GM21515 (cell line): ENCODE measurements around the gene BTAF1.

Experiments
- ATAC-seq: cut with Tn5 transposase; IDR thresholded peaks from one replicate; pipeline ENCODE4 v1.9.1; 2021; ENCODE audit not compliant: unreplicated experiment

BTAF1 gene

DNA sequence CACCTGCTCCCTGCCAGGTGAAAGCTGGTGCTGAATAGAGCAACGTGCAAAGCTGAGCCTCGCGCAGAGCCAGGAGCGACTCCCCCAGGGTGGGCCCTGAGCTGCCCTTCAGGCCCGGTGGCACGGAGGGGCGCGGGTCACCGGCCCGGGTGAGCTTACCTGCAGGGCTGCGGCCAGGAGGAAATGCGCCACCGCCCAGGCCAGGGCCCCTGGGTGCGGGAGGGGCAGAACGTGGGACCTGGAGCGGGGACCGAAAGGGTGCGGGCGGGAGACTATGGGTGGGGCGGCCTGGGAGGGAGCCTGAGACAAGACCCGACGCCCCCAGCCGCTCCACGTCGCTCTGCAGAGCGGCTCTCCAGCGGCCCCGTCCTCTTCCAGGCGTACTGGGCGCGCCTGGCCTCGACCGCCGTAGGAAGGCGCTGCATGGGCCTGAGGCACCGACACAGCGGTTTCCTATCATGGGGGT, 122.1 kb downstream of the BTAF1 start:
- no peak for ATAC-seq

DNA sequence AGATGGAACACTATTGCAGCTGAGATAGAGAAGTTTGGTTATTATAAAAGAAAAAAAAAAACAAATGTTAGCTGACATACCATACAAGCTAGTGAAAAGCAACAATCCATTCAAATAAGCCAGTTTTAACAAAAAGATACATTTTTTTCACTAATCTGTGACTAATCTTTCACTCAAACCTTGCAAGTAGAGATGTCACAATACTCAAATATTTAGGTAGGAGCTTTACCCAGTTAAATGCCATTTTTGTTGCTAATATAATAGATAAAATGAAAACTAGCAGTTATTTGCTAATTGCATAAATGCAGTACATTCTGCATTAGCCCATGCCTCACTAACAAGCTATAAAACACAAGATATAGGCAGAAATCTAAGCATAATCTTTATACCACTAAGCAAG, 123.6 kb downstream of the BTAF1 start:
- ATAC-seq, result no peak

DNA sequence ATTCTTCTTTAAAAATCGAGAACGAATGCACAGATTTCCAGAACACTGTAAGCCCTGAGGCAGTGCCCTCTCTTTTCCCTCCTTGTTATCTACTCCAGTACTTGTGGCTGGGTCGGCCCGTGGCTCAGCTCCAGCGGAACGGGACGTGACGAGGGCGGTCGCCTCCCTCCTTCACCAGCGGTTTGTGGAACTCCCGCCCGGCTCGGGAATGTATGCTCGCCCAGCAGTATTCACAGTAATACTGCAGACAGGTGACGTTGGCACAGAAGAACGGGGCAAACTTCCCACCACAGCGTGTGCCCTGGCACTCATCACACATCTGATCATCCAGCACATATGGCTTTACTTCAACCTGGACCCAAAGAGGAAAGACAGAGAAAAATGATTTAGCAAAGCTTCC, 128.5 kb downstream of the BTAF1 start:
- ATAC-seq, result no peak

DNA sequence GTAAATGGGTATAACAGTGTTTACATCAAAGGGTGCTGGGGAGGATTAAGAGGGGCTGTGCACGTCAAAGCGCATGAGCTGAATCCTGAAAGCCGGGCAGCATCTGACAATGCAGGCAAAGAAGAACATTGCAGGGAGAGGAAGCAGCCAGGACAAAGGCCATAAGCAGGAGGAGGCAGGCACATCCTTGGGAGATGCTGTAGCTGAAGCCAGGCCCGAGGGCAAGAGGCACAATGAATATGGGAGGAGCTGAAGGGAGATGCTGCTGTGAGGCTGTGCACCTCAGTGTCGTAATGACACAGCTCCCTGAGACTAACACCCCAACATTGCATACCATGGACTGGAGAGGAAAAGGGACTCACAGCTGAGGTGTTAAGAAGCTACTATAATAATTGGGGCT, 129.2 kb downstream of the BTAF1 start:
- ATAC-seq, result no peak

DNA sequence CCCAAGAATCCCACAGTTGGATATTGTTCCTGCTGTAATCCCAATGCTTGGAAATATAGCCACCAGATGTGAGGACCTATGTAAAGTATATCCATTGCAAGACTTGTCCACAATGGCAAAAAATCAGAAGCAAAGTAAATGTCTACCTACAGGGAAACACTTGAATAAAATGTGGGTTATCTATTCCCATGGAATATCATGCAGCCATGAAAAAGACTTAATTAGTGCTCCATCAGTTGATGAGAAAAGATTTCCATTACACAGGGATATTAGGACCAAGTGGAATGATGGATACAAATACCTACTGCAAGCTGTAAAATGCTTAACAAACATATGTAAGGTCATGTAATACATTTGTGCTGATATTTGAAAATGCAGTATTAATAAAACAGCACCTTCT, 131.2 kb downstream of the BTAF1 start:
- ATAC-seq, result no peak

DNA sequence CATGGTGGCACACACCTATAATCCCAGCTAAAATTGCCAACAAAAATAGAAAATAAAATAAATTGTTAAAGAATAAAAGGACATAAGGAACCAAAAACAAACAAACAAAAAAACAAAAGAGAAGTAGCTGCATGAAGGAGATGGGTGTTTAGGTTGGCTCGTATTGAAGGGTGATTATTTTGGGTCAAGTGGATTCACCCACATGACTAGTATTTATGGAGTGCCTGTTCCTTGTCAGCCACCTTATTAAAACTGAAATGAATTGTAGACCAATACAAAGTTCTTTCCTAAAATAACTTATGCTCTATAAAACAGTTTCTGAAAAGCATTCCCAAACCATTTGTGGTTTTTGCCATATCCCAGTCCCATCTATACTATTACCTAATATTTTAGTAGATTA, 138.7 kb downstream of the BTAF1 start:
- ATAC-seq, result no peak

DNA sequence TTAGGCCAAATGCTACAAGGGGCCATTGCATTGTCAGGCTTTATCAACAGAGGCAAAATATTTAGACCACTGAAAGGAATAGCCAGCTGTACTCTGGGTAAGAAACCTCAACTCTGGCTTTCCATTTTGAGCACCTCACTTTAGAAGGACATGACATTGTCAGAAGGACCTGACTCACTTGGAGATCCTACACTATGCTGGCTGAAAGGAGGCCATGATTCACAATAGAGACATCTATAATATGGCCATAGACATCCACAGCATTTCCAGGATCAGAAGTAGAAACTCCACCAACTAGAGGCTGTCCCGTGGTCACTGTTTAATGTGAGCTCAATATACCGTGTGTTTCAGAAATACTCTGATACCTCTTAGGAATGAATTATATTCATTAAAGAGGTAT, 140.9 kb downstream of the BTAF1 start:
- ATAC-seq, result no peak

DNA sequence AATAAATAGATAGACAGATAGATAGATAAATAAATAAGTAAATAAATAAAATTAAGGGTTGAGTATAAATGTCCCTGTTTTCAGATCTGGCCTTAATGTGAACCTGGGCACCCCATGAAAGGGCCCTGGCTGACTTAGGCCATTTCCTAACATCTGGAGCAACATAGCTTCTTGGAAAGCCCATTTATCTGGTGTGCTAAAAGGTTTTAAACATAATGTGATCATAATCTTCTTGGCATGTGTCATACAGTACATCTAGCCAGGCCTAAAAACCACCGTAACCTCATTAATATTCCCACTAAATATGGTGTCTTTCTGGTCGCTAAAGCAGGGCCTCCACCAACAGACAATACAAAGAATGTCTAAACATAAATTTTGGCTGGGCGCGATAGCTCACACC, 142.8 kb downstream of the BTAF1 start:
- ATAC-seq, result no peak

DNA sequence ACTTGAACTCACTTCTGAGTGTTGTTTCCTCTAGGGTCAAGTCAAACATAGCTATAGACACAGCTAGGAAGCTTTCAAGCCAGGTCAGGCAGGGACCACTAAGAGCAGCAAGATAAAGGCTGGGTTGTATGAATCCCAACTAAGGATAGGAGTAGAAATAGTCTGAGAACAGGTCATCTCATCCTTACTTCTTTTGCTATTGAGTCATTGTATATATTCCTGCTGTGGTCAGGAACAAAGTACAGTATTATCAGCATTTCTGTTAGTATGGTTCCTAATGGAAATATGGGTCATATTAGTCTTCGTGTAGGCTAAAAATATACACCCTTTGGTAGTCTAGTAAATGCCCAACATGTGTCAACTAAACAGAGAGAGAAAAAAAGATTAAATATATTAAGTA, 145.3 kb downstream of the BTAF1 start:
- ATAC-seq, result no peak

DNA sequence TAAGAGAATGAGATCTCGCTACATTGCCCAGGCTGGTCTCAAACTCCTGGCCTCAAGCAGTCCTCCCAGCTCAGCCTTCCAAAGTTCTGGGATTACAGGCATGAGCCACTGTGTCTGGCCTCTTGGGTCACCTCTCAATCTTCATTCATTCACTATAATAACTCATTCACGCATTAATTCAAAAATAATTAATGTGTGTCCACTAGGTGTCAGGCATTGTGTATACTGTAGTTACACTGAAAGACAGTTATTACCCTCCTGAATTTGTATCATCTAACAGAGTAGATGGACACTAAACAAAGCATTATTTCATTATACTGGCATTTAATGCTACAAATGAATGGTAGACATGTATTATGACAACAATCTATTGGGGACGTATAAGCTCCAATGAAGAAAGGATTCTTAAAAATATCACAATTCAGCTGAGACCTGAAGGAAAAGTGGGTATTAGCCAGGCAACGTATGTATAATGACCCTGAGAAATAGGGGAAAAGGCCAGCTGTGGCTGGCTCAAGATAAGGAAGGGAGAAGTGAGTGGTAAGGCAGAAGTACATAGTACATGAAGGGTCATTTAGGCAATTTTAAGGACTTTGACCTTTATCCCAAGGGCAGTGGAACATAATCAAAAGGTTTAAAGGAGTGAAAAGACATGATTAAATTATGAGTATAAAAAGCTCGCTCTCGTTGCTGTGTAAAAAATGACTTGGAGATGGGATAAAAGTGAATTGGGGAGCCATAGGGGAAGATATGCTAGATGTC, 150.7 kb downstream of the BTAF1 start:
- ATAC-seq, result no peak

DNA sequence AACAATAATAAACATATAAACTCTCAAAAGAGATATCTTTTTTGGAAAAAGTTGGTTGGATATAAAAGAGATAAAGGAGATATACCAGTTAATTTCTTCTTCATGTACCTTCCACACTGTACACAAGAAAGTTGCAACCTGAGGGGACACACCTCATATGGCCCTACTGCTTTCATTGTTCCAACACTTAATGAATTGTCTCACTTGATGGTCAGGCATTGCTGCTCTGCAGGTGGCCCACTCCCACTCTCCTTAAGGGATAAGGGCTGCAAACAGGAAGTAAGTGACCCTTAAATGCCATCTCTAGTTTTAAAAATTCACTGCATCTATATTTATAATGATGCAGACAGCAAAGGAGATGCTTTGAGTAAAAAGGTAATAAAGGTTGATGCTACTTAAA, 152.3 kb downstream of the BTAF1 start:
- ATAC-seq, result no peak

DNA sequence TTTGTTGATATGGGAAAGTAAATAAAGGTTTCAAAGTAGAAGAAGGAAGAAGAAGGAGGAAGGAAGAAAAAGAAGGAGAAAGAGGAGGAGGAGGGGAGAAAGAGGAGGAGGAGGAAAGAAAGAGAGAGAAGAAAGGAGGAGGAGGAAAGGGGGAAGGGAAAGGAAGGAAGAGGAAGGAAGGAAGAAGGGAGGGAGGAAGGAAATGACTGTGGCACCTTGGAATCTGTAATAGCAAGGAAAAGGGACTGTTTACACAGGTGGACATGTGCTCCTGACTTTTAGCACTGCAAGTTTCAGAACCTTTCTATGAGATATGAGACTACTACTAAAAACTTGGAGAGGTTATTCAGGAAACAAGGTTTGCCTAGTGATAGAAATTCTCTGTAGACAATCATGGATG, 153.2 kb downstream of the BTAF1 start:
- ATAC-seq, result no peak

DNA sequence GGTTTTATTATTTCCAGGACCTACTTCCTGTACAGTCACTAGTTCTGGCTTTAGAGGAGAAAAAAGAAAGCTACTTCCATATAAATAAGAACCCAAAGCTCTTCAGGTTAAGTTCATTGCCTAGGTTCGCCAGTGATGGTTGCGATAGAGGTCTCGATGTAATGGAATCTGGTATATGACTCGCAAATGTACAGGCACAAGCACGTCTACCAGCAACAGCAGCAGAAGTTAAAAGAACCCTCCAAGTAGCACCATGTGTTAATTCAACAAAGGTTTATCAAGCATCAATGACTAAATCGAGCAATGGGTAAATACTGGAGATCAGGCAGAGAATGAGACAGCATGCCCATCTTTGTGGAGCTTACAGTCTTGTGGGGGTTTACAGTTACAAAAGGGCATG, 155.4 kb downstream of the BTAF1 start:
- ATAC-seq, result no peak
